G401.6 (cell line): ENCODE data around the gene ADARB2.
"Not testable (repeated sequence)": the region's sequence is repeated elsewhere in the genome, so short reads cannot be mapped to it uniquely, and the experiment has no call there.

Experiments
- FAIRE-seq: peaks from 2 replicates; lab custom pipeline; 2012; peaks lifted over from hg19 to GRCh38; lab: Jason Lieb, UNC

ADARB2 gene

GRCh38 chr10:1343176-1343575 lies 394.1 kb downstream of the ADARB2 start:
- FAIRE-seq, result no peak

GRCh38 chr10:1341052-1341451 lies 396.3 kb downstream of the ADARB2 start:
- FAIRE-seq, result not testable (repeated sequence)

GRCh38 chr10:1339396-1339795 lies 397.9 kb downstream of the ADARB2 start:
- no peak for FAIRE-seq

GRCh38 chr10:1335642-1336041 lies 401.7 kb downstream of the ADARB2 start:
- FAIRE-seq, result no peak

GRCh38 chr10:1333981-1334380 lies 403.3 kb downstream of the ADARB2 start:
- no peak for FAIRE-seq

- FAIRE-seq, result no peak
Observed at GRCh38 chr10:1331560-1331959, 405.8 kb downstream of the ADARB2 start.

GRCh38 chr10:1329622-1330021 lies 407.7 kb downstream of the ADARB2 start:
- FAIRE-seq, result no peak

GRCh38 chr10:1328981-1329614 lies 408.2 kb downstream of the ADARB2 start:
- no peak for FAIRE-seq

GRCh38 chr10:1328161-1328823 lies 409.0 kb downstream of the ADARB2 start:
- FAIRE-seq, result no peak

GRCh38 chr10:1327759-1328158 lies 409.6 kb downstream of the ADARB2 start:
- FAIRE-seq, result no peak

- FAIRE-seq, result not testable (repeated sequence)
Observed at GRCh38 chr10:1326514-1326913, 410.8 kb downstream of the ADARB2 start.

GRCh38 chr10:1324903-1325302 lies 412.4 kb downstream of the ADARB2 start:
- no peak for FAIRE-seq

GRCh38 chr10:1323951-1324350 lies 413.4 kb downstream of the ADARB2 start:
- no peak for FAIRE-seq

- FAIRE-seq, result no peak
Observed at GRCh38 chr10:1320739-1321320, 416.5 kb downstream of the ADARB2 start.

GRCh38 chr10:1316809-1317143 lies 420.5 kb downstream of the ADARB2 start:
- no peak for FAIRE-seq

- no peak for FAIRE-seq
Observed at GRCh38 chr10:1316121-1316808, 421.1 kb downstream of the ADARB2 start.

GRCh38 chr10:1315178-1315577 lies 422.1 kb downstream of the ADARB2 start:
- no peak for FAIRE-seq

GRCh38 chr10:1311726-1312125 lies 425.6 kb downstream of the ADARB2 start:
- no peak for FAIRE-seq

GRCh38 chr10:1310271-1310789 lies 427.0 kb downstream of the ADARB2 start:
- FAIRE-seq, result no peak

- no peak for FAIRE-seq
Observed at GRCh38 chr10:1309617-1310270, 427.6 kb downstream of the ADARB2 start.

- FAIRE-seq, result no peak
Observed at GRCh38 chr10:1308962-1309616, 428.2 kb downstream of the ADARB2 start.
